Measurements from ENCODE around the gene CDKAL1.
"Not testable (repeated sequence)": the region's sequence is repeated elsewhere in the genome, so short reads cannot be mapped to it uniquely, and the experiment has no call there.

CDKAL1 gene

GRCh38 chr6:21085211-21085610 lies 551.0 kb downstream of the CDKAL1 start:
- DNase-seq = peak; percentile 38 to 68 (median 42)

- DNase-seq = peak in 1 of 4 experiments; percentile 6
Observed at GRCh38 chr6:21085643-21086042, 551.4 kb downstream of the CDKAL1 start.

GRCh38 chr6:21087188-21087587 lies 552.9 kb downstream of the CDKAL1 start:
- no peak for DNase-seq

GRCh38 chr6:21091411-21091810 lies 557.2 kb downstream of the CDKAL1 start:
- no peak for DNase-seq

- DNase-seq = not testable (repeated sequence)
Observed at GRCh38 chr6:21092231-21092772, 558.0 kb downstream of the CDKAL1 start.

- no peak for DNase-seq
Observed at GRCh38 chr6:21095462-21095861, 561.2 kb downstream of the CDKAL1 start.

- DNase-seq = no peak
Observed at GRCh38 chr6:21098134-21098533, 563.9 kb downstream of the CDKAL1 start.

- no peak for DNase-seq
Observed at GRCh38 chr6:21098744-21099143, 564.5 kb downstream of the CDKAL1 start.

GRCh38 chr6:21099338-21100314 lies 565.4 kb downstream of the CDKAL1 start:
- DNase-seq = peak in 1 of 4 experiments; percentile 14

- no peak for DNase-seq
Observed at GRCh38 chr6:21100991-21101390, 566.7 kb downstream of the CDKAL1 start.

- no peak for DNase-seq
Observed at GRCh38 chr6:21101694-21102093, 567.4 kb downstream of the CDKAL1 start.

GRCh38 chr6:21102201-21102600 lies 567.9 kb downstream of the CDKAL1 start:
- no peak for DNase-seq

- no peak for DNase-seq
Observed at GRCh38 chr6:21102624-21103023, 568.4 kb downstream of the CDKAL1 start.

GRCh38 chr6:21103626-21104224 lies 569.5 kb downstream of the CDKAL1 start:
- DNase-seq = no peak

GRCh38 chr6:21104288-21104687 lies 570.0 kb downstream of the CDKAL1 start:
- no peak for DNase-seq

GRCh38 chr6:21107796-21108195 lies 573.5 kb downstream of the CDKAL1 start:
- no peak for DNase-seq

- no peak for DNase-seq
Observed at GRCh38 chr6:21109391-21110178, 575.3 kb downstream of the CDKAL1 start.

- no peak for DNase-seq
Observed at GRCh38 chr6:21110684-21111083, 576.4 kb downstream of the CDKAL1 start.

- no peak for DNase-seq
Observed at GRCh38 chr6:21111093-21111725, 577.0 kb downstream of the CDKAL1 start.

GRCh38 chr6:21115111-21115510 lies 580.9 kb downstream of the CDKAL1 start:
- no peak for DNase-seq

GRCh38 chr6:21116736-21117135 lies 582.5 kb downstream of the CDKAL1 start:
- peak; percentile 43 to 67 (median 64) for DNase-seq

GRCh38 chr6:21118216-21118780 lies 584.0 kb downstream of the CDKAL1 start:
- DNase-seq = no peak
